CD4-positive, alpha-beta T cell (primary cell): ENCODE measurements around the gene BRF1. TPM values are rescaled to one million over a fixed set of nuclear protein-coding genes. Genes with fewer than 3 reads are reported as not detected.

Source experiments
- ATAC-seq: fragments of 200-7000 bp; cut with Tn5 transposase; one replicate; pipeline ENCODE4 v1.10.0; 2022; ENCODE audit warnings: mild to moderate bottlenecking; ENCODE audit not compliant: poor library complexity
- CTCF ChIA-PET: fragments of 350-600 bp; sonication (Branson Sonifier 250); formaldehyde crosslinking; loops from one replicate; lab custom pipeline; 2021; ENCODE audit warnings: antibody characterized with exemption, inconsistent platforms; lab: Charles Lee
- POLR2A ChIA-PET: fragments of 350-600 bp; sonication (Branson Sonifier 250); formaldehyde crosslinking; loops from one replicate; lab custom pipeline; 2021; ENCODE audit warnings: antibody characterized with exemption, inconsistent platforms; lab: Charles Lee
- DNase-seq, 14 experiments: peaks; one replicate each; pipeline ENCODE4 v3.0.0-alpha.2; 2013 to 2020; ENCODE audit warnings: mixed read lengths in 2 of 14
- H3K27ac ChIP-seq, 2 donors: one replicate each; pipeline versions ENCODE4 v1.5.1 to v1.7.0; 2013; ENCODE audit warnings: low read length in 2 of 2, low read depth in 1 of 2, mild to moderate bottlenecking in 1 of 2
- H3K27me3 ChIP-seq, 2 experiments: 1 replicate in 1 of 2; 2 replicates in 1 of 2; pipeline versions ENCODE4 v1.6.1 to v1.7.0; 2013; ENCODE audit warnings: low read length in 2 of 2, control low read depth in 1 of 2, mild to moderate bottlenecking in 1 of 2, moderate library complexity in 1 of 2; ENCODE audit not compliant: insufficient read depth in 2 of 2, control insufficient read depth in 1 of 2
- H3K36me3 ChIP-seq: one replicate; pipeline ENCODE4 v1.6.1; 2013; ENCODE audit warnings: low read length, control low read depth; ENCODE audit not compliant: insufficient read depth
- H3K4me1 ChIP-seq: one replicate; pipeline ENCODE4 v1.6.1; 2013; ENCODE audit warnings: low read length, control low read depth; ENCODE audit not compliant: insufficient read depth
- H3K4me3 ChIP-seq: one replicate; pipeline ENCODE4 v1.5.1; 2013; ENCODE audit warnings: mild to moderate bottlenecking, low read length, moderate library complexity
- H3K9me3 ChIP-seq, 2 experiments: 1 replicate in 1 of 2; 2 replicates in 1 of 2; pipeline versions ENCODE4 v1.6.1 to v1.7.0; 2013; ENCODE audit warnings: low read length in 2 of 2, mild to moderate bottlenecking in 2 of 2, control low read depth in 1 of 2, moderate library complexity in 1 of 2; ENCODE audit not compliant: control insufficient read depth in 1 of 2, insufficient read depth in 1 of 2
- H3K27ac Mint-ChIP-seq: one replicate; pipeline ENCODE4 v1.8.0; 2020; ENCODE audit warnings: mixed read lengths
- H3K27me3 Mint-ChIP-seq: one replicate; pipeline ENCODE4 v1.8.0; 2021; ENCODE audit warnings: mixed read lengths
- H3K36me3 Mint-ChIP-seq: one replicate; pipeline ENCODE4 v1.8.0; 2021; ENCODE audit warnings: low read depth, mixed read lengths
- H3K4me1 Mint-ChIP-seq: one replicate; pipeline ENCODE4 v1.8.0; 2021; ENCODE audit warnings: low read depth, mixed read lengths
- H3K4me3 Mint-ChIP-seq: one replicate; pipeline ENCODE4 v1.8.0; 2020; ENCODE audit warnings: mild to moderate bottlenecking, mixed read lengths
- H3K9me3 Mint-ChIP-seq: one replicate; pipeline ENCODE4 v1.8.0; 2020; ENCODE audit warnings: mixed read lengths
- CTCF ChIP-seq: fragments of 200-600 bp; IDR thresholded peaks from one replicate; pipeline ENCODE4 v1.8.0; 2022; ENCODE audit warnings: antibody characterized with exemption, mild to moderate bottlenecking
- intact Hi-C, 2 experiments: fragments of 100-400 bp; cut with DNase I in 1 of 2; cut with micrococcal nuclease in 1 of 2; formaldehyde crosslinking; loops; one replicate each; pipeline versions ENCODE4 v1.15.1 to v1.9.0; 2023 to 2025; cut with DNase I, micrococcal nuclease
- total RNA-seq, 174 experiments: library from RNA in 2 of 174; stranded (reverse) in 2 of 174; gene quantifications; one replicate each; pipeline ENCODE4 v1.2.3 and lab custom pipeline; 2021 to 2026

The BRF1 gene
- total RNA-seq, 2 experiments from 2014 or later: 77.4 to 77.7 TPM

- Mint-ChIP-seq H3K9me3 (no peaks in the 10 kb centered on the region), H3K4me3 (no peak overlapping the region), H3K36me3 (peaks cover 18% of the 10 kb centered on the region), H3K27me3 (no peaks in the 10 kb centered on the region), H3K4me1 (peaks cover 39% of the 10 kb centered on the region), H3K27ac (no peak overlapping the region)
- intact Hi-C loops: no loop called here
- POLR2A ChIA-PET: no interaction called here
- H3K27me3 ChIP-seq: no peaks in the 10 kb centered on the region
- H3K36me3 ChIP-seq: peaks cover 14% of the 10 kb centered on the region
- H3K4me3 ChIP-seq: no peak overlapping the region
- DNase-seq (no peak), ATAC-seq (no peak)
- peaks cover 31% of the 10 kb centered on the region for H3K4me1 ChIP-seq
- H3K27ac ChIP-seq: no peak overlapping the region
- no peak for TF ChIP-seq CTCF
- H3K9me3 ChIP-seq: no peaks in the 10 kb centered on the region
- CTCF ChIA-PET: no interaction called here
Measured at GRCh38 chr14:105287249-105288102, 13.3 kb downstream of the BRF1 start.

- peaks cover 25% of the 10 kb centered on the region for H3K36me3 Mint-ChIP-seq
- H3K27me3 ChIP-seq: no peaks in the 10 kb centered on the region
- no peak for TF ChIP-seq CTCF
- ATAC-seq (no peak), DNase-seq (no peak)
- peaks cover 32% of the 10 kb centered on the region for H3K4me1 ChIP-seq
- H3K9me3 Mint-ChIP-seq: no peaks in the 10 kb centered on the region
- peaks cover 42% of the 10 kb centered on the region for H3K4me1 Mint-ChIP-seq
- H3K4me3 ChIP-seq: no peak overlapping the region
- intact Hi-C loops: no loop called here
- no peak overlapping the region for H3K27ac ChIP-seq
- no peak overlapping the region for H3K27ac Mint-ChIP-seq
- peaks cover 16% of the 10 kb centered on the region for H3K36me3 ChIP-seq
- ChIA-PET POLR2A (no interaction called here), CTCF (no interaction called here)
- no peaks in the 10 kb centered on the region for H3K27me3 Mint-ChIP-seq
- no peak overlapping the region for H3K4me3 Mint-ChIP-seq
- no peaks in the 10 kb centered on the region for H3K9me3 ChIP-seq
Measured at GRCh38 chr14:105286759-105287144, 14.0 kb downstream of the BRF1 start.

GRCh38 chr14:105285174-105285573 lies 15.6 kb downstream of the BRF1 start:
- H3K27ac Mint-ChIP-seq: peak overlapping the region; percentile 30
- intact Hi-C loops: no loop called here

More at GRCh38 chr14:105285174-105285573, 15.6 kb downstream of the BRF1 start:
- Histone ChIP-seq H3K9me3 (no peaks in the 10 kb centered on the region), H3K36me3 (peaks cover 20% of the 10 kb centered on the region), H3K27ac (no peak overlapping the region), H3K4me1 (peaks cover 26% of the 10 kb centered on the region), H3K27me3 (no peaks in the 10 kb centered on the region), H3K4me3 (no peak overlapping the region)
- CTCF ChIA-PET: no interaction called here
- Mint-ChIP-seq H3K4me3 (no peak overlapping the region), H3K36me3 (peaks cover 27% of the 10 kb centered on the region), H3K27me3 (no peaks in the 10 kb centered on the region), H3K4me1 (peaks cover 36% of the 10 kb centered on the region), H3K9me3 (no peaks in the 10 kb centered on the region)
- POLR2A ChIA-PET: no interaction called here
- DNase-seq (no peak), ATAC-seq (no peak)
- no peak for TF ChIP-seq CTCF
